Fibroblast of mammary gland (primary cell): ENCODE data around the gene KRT14.

ENCODE experiments used
- DNase-seq: peaks from one replicate; pipeline ENCODE4 v3.0.0-alpha.2; 2010; ENCODE audit warnings: low read depth
- H3K4me3 ChIP-seq: 2 replicates; pipeline ENCODE4 v1.5.1; 2011; ENCODE audit warnings: low read depth, mild to moderate bottlenecking, low read length, moderate library complexity; ENCODE audit not compliant: control insufficient read depth
- CTCF ChIP-seq: conservative IDR thresholded peaks from 2 replicates; pipeline ENCODE4 v1.5.1; 2011; ENCODE audit warnings: low read depth, low read length, inconsistent platforms; ENCODE audit not compliant: control insufficient read depth, insufficient read depth

KRT14 gene

GRCh38 chr17:41600318-41600717 is 13.6 kb upstream of the KRT14 start:
- H3K4me3 ChIP-seq, result no peak overlapping the region
- no peak for DNase-seq
- no peak for TF ChIP-seq CTCF

- no peak for TF ChIP-seq CTCF
Observed at GRCh38 chr17:41599680-41600079, 13.0 kb upstream of the KRT14 start.

GRCh38 chr17:41595585-41595984 is 8.9 kb upstream of the KRT14 start:
- DNase-seq, result no peak
- no peak for TF ChIP-seq CTCF
- no peak overlapping the region for H3K4me3 ChIP-seq

More at GRCh38 chr17:41599680-41600079, 13.0 kb upstream of the KRT14 start:
- H3K4me3 ChIP-seq, result no peak overlapping the region
- DNase-seq, result no peak

GRCh38 chr17:41594363-41594915 is 7.7 kb upstream of the KRT14 start:
- DNase-seq, result no peak
- no peak overlapping the region for H3K4me3 ChIP-seq
- no peak for TF ChIP-seq CTCF

- no peak for DNase-seq
Observed at GRCh38 chr17:41593306-41593981, 6.7 kb upstream of the KRT14 start.

GRCh38 chr17:41592601-41593305 is 6.1 kb upstream of the KRT14 start:
- no peak for TF ChIP-seq CTCF
- no peak overlapping the region for H3K4me3 ChIP-seq
- no peak for DNase-seq

More at GRCh38 chr17:41593306-41593981, 6.7 kb upstream of the KRT14 start:
- no peak overlapping the region for H3K4me3 ChIP-seq
- no peak for TF ChIP-seq CTCF

- no peak for TF ChIP-seq CTCF
- no peak for DNase-seq
- no peak overlapping the region for H3K4me3 ChIP-seq
Observed at GRCh38 chr17:41589301-41589700, 2.6 kb upstream of the KRT14 start.
